HepG2 (cell line): ENCODE results near the gene RAI14. TPM values are rescaled to one million over a fixed set of nuclear protein-coding genes. Genes with fewer than 3 reads are reported as not detected.

ENCODE experiments used
- ATAC-seq: fragments of 200-7000 bp; cut with Tn5 transposase; 3 replicates; pipeline ENCODE4 v1.9.1; 2020; ENCODE audit warnings: mild to moderate bottlenecking, moderate library complexity
- BruUV-seq: library from RNA; stranded (reverse); fragments of 400-500 nt; replicated peaks from 2 replicates; lab custom pipeline; 2021; lab: Mats Ljungman, UMichigan
- CTCF ChIA-PET: fragments of 300-600 bp; formaldehyde crosslinking; extraction: SDS; loops from one replicate; lab custom pipeline; 2021; ENCODE audit warnings: low total read pairs, inconsistent platforms, low intra/inter-chr PET ratio; lab: Yijun Ruan, JAX
- POLR2A ChIA-PET: fragments of 350-600 bp; sonication (Branson Sonifier 250); formaldehyde crosslinking; loops from one replicate; lab custom pipeline; 2020; ENCODE audit warnings: antibody characterized with exemption, inconsistent platforms; lab: Yijun Ruan, JAX
- DNase-seq: peaks from one replicate; pipeline ENCODE4 v3.0.0-alpha.2; 2015; ENCODE audit warnings: low spot score
- FAIRE-seq: peaks from 3 replicates; lab custom pipeline; 2011; peaks lifted over from hg19 to GRCh38; lab: Jason Lieb, UNC
- H2AFZ ChIP-seq: one replicate; pipeline ENCODE4 v1.6.1; 2011; ENCODE audit warnings: low read length, inconsistent platforms
- H3K27ac ChIP-seq: fragments of 300-600 bp; 3 replicates; pipeline ENCODE4 v1.8.0; 2011; ENCODE audit warnings: mixed run types, mild to moderate bottlenecking, mixed read lengths, low read length, inconsistent platforms; ENCODE audit not compliant: insufficient read depth; ENCODE audit errors: extremely low read length
- H3K27me3 ChIP-seq, 2 experiments: fragments of 200-600 bp in 1 of 2; 2 replicates in 1 of 2; 3 replicates in 1 of 2; pipeline versions ENCODE4 v1.6.0 to v1.8.0; 2011; ENCODE audit warnings: low read length in 2 of 2, mild to moderate bottlenecking in 2 of 2, moderate library complexity in 2 of 2, inconsistent platforms in 1 of 2; ENCODE audit not compliant: insufficient read depth in 2 of 2, control insufficient read depth in 1 of 2
- H3K36me3 ChIP-seq, 2 experiments: fragments of 200-600 bp in 1 of 2; replicated peaks in 1 of 2; 2 replicates in 1 of 2; 3 replicates in 1 of 2; pipeline versions ENCODE4 v1.5.1 to v1.8.0; 2011; ENCODE audit warnings: low read length in 2 of 2, inconsistent platforms in 1 of 2; ENCODE audit not compliant: insufficient read depth in 2 of 2, control insufficient read depth in 1 of 2
- H3K4me1 ChIP-seq: 2 replicates; pipeline ENCODE4 v1.5.1; 2012; ENCODE audit warnings: low read length, inconsistent platforms; ENCODE audit not compliant: insufficient read depth
- H3K4me2 ChIP-seq: 2 replicates; pipeline ENCODE4 v1.6.0; 2011; ENCODE audit warnings: low read depth, low read length, inconsistent platforms
- H3K4me3 ChIP-seq, 3 experiments: fragments of 200-600 bp in 1 of 3; sonication (generic), shearing (Covaris generic) in 1 of 3; replicated peaks in 1 of 3; 2 replicates each; pipeline ENCODE4 v1.5.1; 2011 to 2016; ENCODE audit warnings: low read length in 3 of 3, inconsistent platforms in 2 of 3, low read depth in 2 of 3, mild to moderate bottlenecking in 2 of 3, control low read depth in 1 of 3, mixed read lengths in 1 of 3; ENCODE audit not compliant: insufficient read depth in 1 of 3
- H3K79me2 ChIP-seq: one replicate; pipeline ENCODE4 v1.6.1; 2011; ENCODE audit warnings: low read length, inconsistent platforms; ENCODE audit not compliant: insufficient read depth
- H3K9ac ChIP-seq: 2 replicates; pipeline ENCODE4 v1.6.0; 2011; ENCODE audit warnings: mild to moderate bottlenecking, low read depth, low read length, inconsistent platforms; ENCODE audit not compliant: insufficient read depth
- H3K9me3 ChIP-seq: 2 replicates; pipeline ENCODE4 v1.5.1; 2012; ENCODE audit warnings: mild to moderate bottlenecking, low read length
- H4K20me1 ChIP-seq: 2 replicates; pipeline ENCODE4 v1.6.0; 2011; ENCODE audit warnings: inconsistent platforms, mild to moderate bottlenecking, low read length, moderate library complexity; ENCODE audit not compliant: insufficient read depth
- BHLHE40 ChIP-seq: IDR thresholded peaks from 2 replicates; pipeline ENCODE4 v1.6.1; 2011; ENCODE audit warnings: low read length, improper control_type of control experiment
- HOXA3 ChIP-seq: sonication (generic); formaldehyde crosslinking; IDR thresholded peaks from 2 replicates; pipeline ENCODE4 v1.5.0; 2020; ENCODE audit warnings: missing genetic modification reagents
- MEIS1 ChIP-seq: sonication (generic); formaldehyde crosslinking; IDR thresholded peaks from 2 replicates; pipeline ENCODE4 v1.9.0; 2021; ENCODE audit warnings: mild to moderate bottlenecking, missing genetic modification reagents, moderate library complexity, borderline replicate concordance
- SPEN ChIP-seq: sonication (generic); formaldehyde crosslinking; IDR thresholded peaks from 2 replicates; pipeline ENCODE4 v1.5.1; 2020; ENCODE audit warnings: low read depth, mild to moderate bottlenecking, missing genetic modification reagents
- TEAD3 ChIP-seq: optimal IDR thresholded peaks from 2 replicates; pipeline ENCODE3; 2016; ENCODE audit warnings: borderline replicate concordance
- ZNF260 ChIP-seq: sonication (generic); formaldehyde crosslinking; IDR thresholded peaks from 2 replicates; pipeline ENCODE4 v1.4.0; 2020; ENCODE audit warnings: missing genetic modification reagents, low read depth, mild to moderate bottlenecking, borderline replicate concordance
- ZNF570 ChIP-seq: sonication (generic); formaldehyde crosslinking; IDR thresholded peaks from 2 replicates; pipeline ENCODE4 v1.4.0; 2020; ENCODE audit warnings: mild to moderate bottlenecking, missing genetic modification reagents, borderline replicate concordance
- ZNF781 ChIP-seq: sonication (generic); formaldehyde crosslinking; IDR thresholded peaks from 2 replicates; pipeline ENCODE4 v1.5.1; 2020; ENCODE audit warnings: borderline replicate concordance, mild to moderate bottlenecking, missing genetic modification reagents; ENCODE audit errors: not compliant biosample characterization
- ZSCAN29 ChIP-seq: sonication (generic); formaldehyde crosslinking; conservative IDR thresholded peaks from 2 replicates; pipeline ENCODE4 v1.4.0; 2020; ENCODE audit warnings: mild to moderate bottlenecking, missing genetic modification reagents
- WGBS: methylation state at CpG from one replicate; pipeline ENCODE4 v1.1.6; 2017; ENCODE audit warnings: low lambda C conversion rate; 5-methylcytosine and 5-hydroxymethylcytosine counted together
- in situ Hi-C: cut with HindIII; loops from 2 replicates; pipeline ENCODE4 v1.10.0; 2017; ENCODE audit warnings: low pct_unique_long_range_greater_than_20kb; ENCODE audit not compliant: extremely low pct_ligation_motif_present
- intact Hi-C: fragments of 100-400 bp; cut with micrococcal nuclease; formaldehyde crosslinking; loops from one replicate; pipeline ENCODE4 v1.10.0; 2022; ENCODE audit not compliant: unreplicated experiment
- polyA plus RNA-seq, 8 experiments: library from polyadenylated mRNA; depleted of rRNA in 3 of 8; stranded (reverse) in 7 of 8; unstranded in 1 of 8; fragments of >200 nt; fragmentation: Illumina TruSeq in 4 of 8; extraction: Trizol in 4 of 8; gene quantifications; 2 replicates each; pipeline versions ENCODE4 v1.2.1 to v1.2.3, GENCODE V29; 2011 to 2016; ENCODE audit warnings: low read depth in 4 of 8, missing spikeins in 1 of 8, mixed read lengths in 1 of 8; ENCODE audit not compliant: insufficient read depth in 1 of 8
- total RNA-seq, 5 experiments: library from RNA; depleted of rRNA; stranded (reverse); fragments of >200 nt; fragmentation: Illumina TruSeq; extraction: Trizol; gene quantifications; 2 replicates each; pipeline ENCODE4 v1.2.3, GENCODE V29; 2016; ENCODE audit warnings: low read depth in 1 of 5
- TF ChIP-seq, protein P1 (sequence below): sonication (generic); formaldehyde crosslinking; IDR thresholded peaks from 2 replicates; pipeline ENCODE4 v1.9.0; 2021; ENCODE audit warnings: missing genetic modification reagents, borderline replicate concordance
- TF ChIP-seq, protein P2 (sequence below): IDR thresholded peaks from 2 replicates; pipeline ENCODE4 v1.6.1; 2012; ENCODE audit warnings: low read depth, low read length, improper control_type of control experiment
- TF ChIP-seq, protein P3 (sequence below): sonication (generic); formaldehyde crosslinking; IDR thresholded peaks from 2 replicates; pipeline ENCODE4 v1.8.0; 2022; ENCODE audit warnings: mild to moderate bottlenecking, missing genetic modification reagents, borderline replicate concordance
- TF ChIP-seq, protein P4 (sequence below): sonication (generic); formaldehyde crosslinking; IDR thresholded peaks from 2 replicates; pipeline ENCODE4 v1.4.0; 2020; ENCODE audit warnings: missing genetic modification reagents
- TF ChIP-seq, protein P5 (sequence below): sonication (generic); formaldehyde crosslinking; IDR thresholded peaks from 2 replicates; pipeline ENCODE4 v1.8.0; 2022; ENCODE audit warnings: missing genetic modification reagents, mild to moderate bottlenecking, borderline replicate concordance

RAI14 gene
- total and polyA plus RNA-seq, 2 of the 13 experiments (the other 11 are each of a cell fraction or from before 2014, with no cell fraction given) = 12.6 to 18.2 TPM

DNA sequence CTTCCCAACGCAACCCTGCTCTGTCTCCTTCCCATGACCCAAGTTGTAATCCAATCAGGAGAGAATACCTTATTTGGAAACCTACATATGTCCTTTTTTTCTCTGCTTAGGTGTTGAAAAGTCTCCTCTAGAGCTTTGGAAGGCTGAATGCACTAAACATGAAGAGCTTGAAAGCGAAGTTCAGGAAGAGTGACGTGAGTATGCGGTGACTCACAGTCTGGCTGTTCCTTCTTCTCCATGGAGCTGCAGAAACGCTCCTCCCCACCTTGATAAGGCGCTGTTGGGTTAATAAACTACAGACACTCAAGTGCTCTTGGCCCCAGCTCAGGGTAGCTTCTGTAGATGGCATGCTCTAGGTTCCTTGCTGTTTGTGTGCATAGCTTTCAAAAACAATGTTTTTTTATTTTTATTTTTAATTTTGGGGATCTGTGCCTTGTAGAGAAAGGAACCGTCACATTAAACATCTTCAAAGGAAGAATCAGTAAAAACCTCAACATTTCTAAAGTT lies 30.7 kb downstream of the RAI14 start (continued):
- TF ChIP-seq ZNF781 (CRISPR knock-in tag) (no peak), TEAD3 (CRISPR knock-in tag) (peak; percentile 40), HOXA3 (CRISPR knock-in tag) (peak; percentile 35; the same call in 1 of the 2 replicates), MEIS1 (CRISPR knock-in tag) (no peak)
- TF ChIP-seq, protein P1, sequence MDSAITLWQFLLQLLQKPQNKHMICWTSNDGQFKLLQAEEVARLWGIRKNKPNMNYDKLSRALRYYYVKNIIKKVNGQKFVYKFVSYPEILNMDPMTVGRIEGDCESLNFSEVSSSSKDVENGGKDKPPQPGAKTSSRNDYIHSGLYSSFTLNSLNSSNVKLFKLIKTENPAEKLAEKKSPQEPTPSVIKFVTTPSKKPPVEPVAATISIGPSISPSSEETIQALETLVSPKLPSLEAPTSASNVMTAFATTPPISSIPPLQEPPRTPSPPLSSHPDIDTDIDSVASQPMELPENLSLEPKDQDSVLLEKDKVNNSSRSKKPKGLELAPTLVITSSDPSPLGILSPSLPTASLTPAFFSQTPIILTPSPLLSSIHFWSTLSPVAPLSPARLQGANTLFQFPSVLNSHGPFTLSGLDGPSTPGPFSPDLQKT = no peak
- TF ChIP-seq, protein P2, sequence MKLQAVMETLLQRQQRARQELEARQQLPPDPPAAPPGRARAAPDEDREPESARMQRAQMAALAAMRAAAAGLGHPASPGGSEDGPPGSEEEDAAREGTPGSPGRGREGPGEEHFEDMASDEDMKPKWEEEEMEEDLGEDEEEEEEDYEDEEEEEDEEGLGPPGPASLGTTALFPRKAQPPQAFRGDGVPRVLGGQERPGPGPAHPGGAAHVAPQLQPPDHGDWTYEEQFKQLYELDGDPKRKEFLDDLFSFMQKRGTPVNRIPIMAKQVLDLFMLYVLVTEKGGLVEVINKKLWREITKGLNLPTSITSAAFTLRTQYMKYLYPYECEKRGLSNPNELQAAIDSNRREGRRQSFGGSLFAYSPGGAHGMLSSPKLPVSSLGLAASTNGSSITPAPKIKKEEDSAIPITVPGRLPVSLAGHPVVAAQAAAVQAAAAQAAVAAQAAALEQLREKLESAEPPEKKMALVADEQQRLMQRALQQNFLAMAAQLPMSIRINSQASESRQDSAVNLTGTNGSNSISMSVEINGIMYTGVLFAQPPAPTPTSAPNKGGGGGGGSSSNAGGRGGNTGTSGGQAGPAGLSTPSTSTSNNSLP = no peak

DNA sequence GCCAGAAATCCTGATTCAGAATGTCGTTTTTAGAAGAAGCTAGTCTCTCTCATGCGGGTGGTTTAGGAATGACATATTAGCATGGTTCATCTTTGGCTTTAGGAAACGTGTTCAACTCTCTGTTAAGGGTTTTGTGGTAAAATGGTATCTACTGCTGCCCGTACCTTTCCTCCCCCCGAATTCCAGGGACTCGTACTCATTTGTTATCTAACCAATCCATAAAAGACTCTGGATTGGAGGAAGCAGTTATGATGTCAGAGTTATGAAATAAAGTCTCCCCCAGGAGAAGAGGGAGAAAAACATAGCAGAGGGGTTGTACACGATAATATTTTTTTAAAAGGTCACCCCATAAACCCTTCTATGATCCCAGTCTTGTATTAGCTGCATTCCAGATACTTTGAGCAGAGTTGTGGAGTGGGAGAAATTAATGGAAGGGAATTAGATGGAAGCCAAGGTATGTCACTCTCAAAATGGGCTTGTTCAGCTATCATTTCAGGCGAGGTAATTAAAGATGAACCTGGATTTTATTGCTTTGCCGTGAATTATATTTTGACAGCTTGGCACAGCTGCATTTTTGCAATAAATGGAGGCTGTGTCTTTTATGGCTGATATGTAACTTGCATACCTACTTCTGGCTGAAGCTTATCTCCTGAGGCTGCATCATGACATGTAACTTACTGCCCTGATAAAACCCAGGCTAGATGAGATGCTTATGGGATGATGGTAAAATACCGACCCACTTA lies 31.3 kb downstream of the RAI14 start:
- Histone ChIP-seq H3K9me3 (no peaks in the 10 kb centered on the region), H3K79me2 (peaks cover 5% of the 10 kb centered on the region), H3K4me1 (peaks cover 63% of the 10 kb centered on the region), H3K27me3 (no peaks in the 10 kb centered on the region), H4K20me1 (no peaks in the 10 kb centered on the region), H2AFZ (no peak overlapping the region), H3K27ac (no peak overlapping the region), H3K4me3 (no peak overlapping the region), H3K4me2 (no peak overlapping the region), H3K36me3 (peaks cover 0 to 5% of the 10 kb centered on the region in 2 experiments; a peak in 1 of 5 replicates), H3K9ac (no peak overlapping the region)
- FAIRE-seq (no peak), ATAC-seq (no peak), DNase-seq (no peak)
- ChIA-PET CTCF (no interaction called here), POLR2A (interaction anchor here (0.8 to 1.7 kb wide), 7 partner anchors 8 to 228 kb away, joined by 3 to 6 read pairs (median 4); partner anchors contain the start of genes BRIX1, RAD1 and TTC23L)
- no TSS peak for BruUV-seq
- intact Hi-C loops = no loop called here
- in situ Hi-C loops = no loop called here
- WGBS = 96% methylated on average over 10 of the region's 10 CpGs
- TF ChIP-seq ZNF260 (CRISPR knock-in tag) (no peak), BHLHE40 (no peak), ZSCAN29 (CRISPR knock-in tag) (no peak), SPEN (CRISPR knock-in tag) (no peak), ZNF570 (CRISPR knock-in tag) (no peak)
- TF ChIP-seq, protein P3, sequence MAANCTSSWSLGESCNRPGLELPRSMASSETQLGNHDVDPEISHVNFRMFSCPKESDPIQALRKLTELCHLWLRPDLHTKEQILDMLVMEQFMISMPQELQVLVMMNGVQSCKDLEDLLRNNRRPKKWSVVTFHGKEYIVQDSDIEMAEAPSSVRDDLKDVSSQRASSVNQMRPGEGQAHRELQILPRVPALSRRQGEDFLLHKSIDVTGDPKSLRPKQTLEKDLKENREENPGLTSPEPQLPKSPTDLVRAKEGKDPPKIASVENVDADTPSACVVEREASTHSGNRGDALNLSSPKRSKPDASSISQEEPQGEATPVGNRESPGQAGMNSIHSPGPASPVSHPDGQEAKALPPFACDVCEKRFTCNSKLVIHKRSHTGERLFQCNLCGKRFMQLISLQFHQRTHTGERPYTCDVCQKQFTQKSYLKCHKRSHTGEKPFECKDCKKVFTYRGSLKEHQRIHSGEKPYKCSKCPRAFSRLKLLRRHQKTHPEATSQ = no peak
- TF ChIP-seq, protein P4, sequence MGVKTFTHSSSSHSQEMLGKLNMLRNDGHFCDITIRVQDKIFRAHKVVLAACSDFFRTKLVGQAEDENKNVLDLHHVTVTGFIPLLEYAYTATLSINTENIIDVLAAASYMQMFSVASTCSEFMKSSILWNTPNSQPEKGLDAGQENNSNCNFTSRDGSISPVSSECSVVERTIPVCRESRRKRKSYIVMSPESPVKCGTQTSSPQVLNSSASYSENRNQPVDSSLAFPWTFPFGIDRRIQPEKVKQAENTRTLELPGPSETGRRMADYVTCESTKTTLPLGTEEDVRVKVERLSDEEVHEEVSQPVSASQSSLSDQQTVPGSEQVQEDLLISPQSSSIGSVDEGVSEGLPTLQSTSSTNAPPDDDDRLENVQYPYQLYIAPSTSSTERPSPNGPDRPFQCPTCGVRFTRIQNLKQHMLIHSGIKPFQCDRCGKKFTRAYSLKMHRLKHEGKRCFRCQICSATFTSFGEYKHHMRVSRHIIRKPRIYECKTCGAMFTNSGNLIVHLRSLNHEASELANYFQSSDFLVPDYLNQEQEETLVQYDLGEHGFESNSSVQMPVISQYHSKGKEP = no peak
- TF ChIP-seq, protein P5, sequence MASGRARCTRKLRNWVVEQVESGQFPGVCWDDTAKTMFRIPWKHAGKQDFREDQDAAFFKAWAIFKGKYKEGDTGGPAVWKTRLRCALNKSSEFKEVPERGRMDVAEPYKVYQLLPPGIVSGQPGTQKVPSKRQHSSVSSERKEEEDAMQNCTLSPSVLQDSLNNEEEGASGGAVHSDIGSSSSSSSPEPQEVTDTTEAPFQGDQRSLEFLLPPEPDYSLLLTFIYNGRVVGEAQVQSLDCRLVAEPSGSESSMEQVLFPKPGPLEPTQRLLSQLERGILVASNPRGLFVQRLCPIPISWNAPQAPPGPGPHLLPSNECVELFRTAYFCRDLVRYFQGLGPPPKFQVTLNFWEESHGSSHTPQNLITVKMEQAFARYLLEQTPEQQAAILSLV (CRISPR knock-in tag) = no peak
